IPS-18c (cell line): ENCODE results near the gene APCDD1.
"Not testable (repeated sequence)": the region's sequence is repeated elsewhere in the genome, so short reads cannot be mapped to it uniquely, and the experiment has no call there.

Experiments
- H3K4me3 ChIP-seq: 2 replicates; pipeline ENCODE4 v1.7.0; 2013; ENCODE audit warnings: low read depth, mild to moderate bottlenecking, low read length, moderate library complexity; ENCODE audit not compliant: insufficient read depth
- H3K9me3 ChIP-seq: one replicate; pipeline ENCODE4 v1.6.1; 2013; ENCODE audit warnings: mild to moderate bottlenecking, low read length, moderate library complexity; ENCODE audit not compliant: control insufficient read depth, insufficient read depth

Gene APCDD1

DNA sequence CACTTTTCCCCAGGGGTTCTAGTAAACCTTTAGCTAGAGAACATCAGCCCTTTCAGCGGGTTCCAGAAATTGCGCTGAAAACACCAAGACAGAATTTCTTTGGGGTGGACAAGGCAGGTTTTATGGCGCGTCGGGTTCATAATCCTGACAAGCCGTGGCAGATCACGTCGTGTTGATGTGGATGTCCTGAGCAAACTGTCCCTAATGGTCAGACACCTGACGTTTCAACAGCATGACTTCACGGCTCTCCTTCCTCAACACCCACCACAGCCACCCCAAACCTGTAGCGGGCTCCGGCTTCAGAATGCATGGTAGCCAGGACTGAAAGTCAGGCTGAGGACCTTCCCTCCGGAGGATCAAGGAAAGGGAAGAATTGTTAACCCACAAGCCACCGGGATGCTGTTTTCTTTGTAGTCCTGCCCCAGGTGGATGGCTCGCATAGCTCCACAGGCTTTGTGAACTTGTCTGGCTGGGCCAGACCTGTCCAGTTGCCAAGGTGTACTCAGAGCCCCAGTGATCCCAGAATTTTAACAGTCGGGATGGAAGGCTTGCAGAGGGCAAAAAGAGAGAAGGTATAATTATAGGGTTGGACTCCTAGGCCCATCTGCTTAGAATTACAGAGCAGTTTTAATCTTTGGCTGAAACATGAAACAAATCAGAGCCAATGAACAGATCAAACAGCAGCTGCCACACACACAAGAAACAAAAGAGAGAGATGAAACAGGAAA, 1.5 kb downstream of the APCDD1 start:
- H3K9me3 ChIP-seq: no peaks in the 10 kb centered on the region
- peak overlapping the region; percentile 59; the same call in 1 of the 2 replicates for H3K4me3 ChIP-seq

- no peak overlapping the region for H3K4me3 ChIP-seq
- no peaks in the 10 kb centered on the region for H3K9me3 ChIP-seq
Observed at GRCh38 chr18:10456718-10457117, 2.3 kb downstream of the APCDD1 start.

- Histone ChIP-seq H3K4me3 (no peak overlapping the region), H3K9me3 (no peaks in the 10 kb centered on the region)
Observed at GRCh38 chr18:10457128-10457527, 2.7 kb downstream of the APCDD1 start.

DNA sequence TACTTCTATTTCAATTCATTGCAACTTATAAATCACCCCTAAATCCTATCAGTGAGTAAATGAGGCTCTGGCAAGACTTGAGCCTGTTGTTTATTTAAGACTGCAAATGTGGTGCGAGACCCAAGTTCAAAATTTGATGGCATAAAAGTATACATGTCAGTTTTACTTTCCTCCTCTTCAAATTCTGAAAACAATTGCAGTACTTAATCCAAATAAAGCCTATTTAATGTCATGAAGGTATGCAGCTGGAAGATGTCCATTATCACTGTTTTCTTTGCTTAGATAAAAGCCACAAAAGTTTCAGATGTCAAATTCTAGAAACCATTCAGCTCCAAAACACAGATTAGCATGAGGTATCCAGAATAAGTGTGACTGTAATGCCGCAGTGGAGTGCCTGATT, 3.3 kb downstream of the APCDD1 start:
- H3K4me3 ChIP-seq: no peak overlapping the region
- H3K9me3 ChIP-seq: no peaks in the 10 kb centered on the region

DNA sequence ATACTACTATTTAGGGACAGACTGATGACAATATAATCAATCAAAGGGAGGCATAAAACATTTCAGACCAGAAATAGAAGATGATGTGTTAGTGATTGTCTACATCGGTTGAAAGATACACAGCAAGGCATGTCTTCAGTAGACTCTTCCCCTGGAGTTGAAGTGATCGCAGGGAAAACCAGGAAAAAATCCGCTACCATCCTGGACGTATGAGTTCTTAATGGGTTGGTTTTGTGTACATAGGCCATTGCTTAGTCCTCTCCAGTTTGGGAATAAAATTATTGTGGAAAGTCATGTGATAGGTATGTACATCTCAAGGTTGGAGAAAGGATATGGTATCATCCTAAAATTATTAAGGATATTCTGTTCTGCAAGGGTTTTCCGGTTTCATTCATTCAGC, 4.3 kb downstream of the APCDD1 start:
- Histone ChIP-seq H3K9me3 (no peaks in the 10 kb centered on the region), H3K4me3 (no peak overlapping the region)

DNA sequence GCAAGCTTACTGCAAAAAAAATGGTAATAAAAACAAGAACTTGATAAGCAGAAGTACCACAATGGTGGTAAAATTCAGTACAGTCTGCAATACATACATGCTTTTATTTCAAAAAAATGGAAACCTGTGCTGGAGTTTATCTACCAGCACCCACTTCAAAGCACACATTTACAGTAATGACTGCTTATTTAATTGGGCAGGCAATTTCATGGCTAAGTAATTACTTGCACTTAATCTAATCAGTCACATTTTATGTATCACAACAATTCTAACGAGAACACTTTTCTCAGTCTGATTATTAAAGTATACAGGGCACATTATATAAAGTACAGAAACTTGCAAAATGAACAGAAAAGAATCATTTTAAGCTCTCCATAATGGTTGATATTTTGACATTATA, 5.2 kb downstream of the APCDD1 start:
- no peaks in the 10 kb centered on the region for H3K9me3 ChIP-seq
- H3K4me3 ChIP-seq: no peak overlapping the region

GRCh38 chr18:10460414-10461018, 6.1 kb downstream of the APCDD1 start:
- Histone ChIP-seq H3K4me3 (no peak overlapping the region), H3K9me3 (no peaks in the 10 kb centered on the region)

DNA sequence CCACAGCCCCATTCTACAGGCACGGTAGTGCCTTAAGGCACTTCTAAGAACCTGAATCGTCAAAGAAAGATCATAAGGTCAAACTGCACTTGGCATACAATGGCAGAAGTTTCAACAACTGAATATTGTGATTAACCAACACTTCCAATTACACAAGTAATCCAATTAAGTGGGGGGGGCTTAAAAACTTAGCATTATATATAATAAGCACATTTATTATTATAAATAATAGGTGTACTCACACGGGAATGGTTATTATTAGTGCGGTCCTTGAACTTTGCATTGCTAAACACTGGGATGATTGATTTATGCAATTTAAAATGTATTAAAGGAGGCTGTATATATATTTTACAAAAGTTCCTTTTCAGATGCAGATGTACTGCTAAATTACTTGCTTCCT, 7.6 kb downstream of the APCDD1 start:
- H3K9me3 ChIP-seq: no peaks in the 10 kb centered on the region
- H3K4me3 ChIP-seq: no peak overlapping the region

DNA sequence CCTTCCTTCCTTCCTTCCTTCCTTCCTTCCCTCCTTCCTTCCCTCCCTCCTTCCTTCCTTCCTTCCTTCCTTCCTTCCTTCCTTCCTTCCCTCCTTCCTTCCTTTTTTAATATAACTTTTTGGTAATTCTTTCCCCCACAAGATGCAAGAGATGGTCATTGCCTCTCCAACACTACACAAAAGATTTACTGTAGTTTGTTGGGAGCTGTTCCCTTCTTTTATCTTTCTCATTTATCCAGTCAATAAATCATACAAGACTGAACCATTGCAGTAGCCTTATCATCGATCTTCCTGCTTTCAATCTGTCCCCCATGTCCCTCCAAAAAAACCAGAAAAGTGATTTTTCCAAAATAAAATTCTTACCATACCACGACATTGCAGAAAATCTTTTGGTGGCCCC, 8.2 kb downstream of the APCDD1 start:
- Histone ChIP-seq H3K4me3 (no peak overlapping the region), H3K9me3 (no peaks in the 10 kb centered on the region)

- no peak overlapping the region for H3K4me3 ChIP-seq
- H3K9me3 ChIP-seq: no peaks in the 10 kb centered on the region
Observed at GRCh38 chr18:10463096-10463495, 8.7 kb downstream of the APCDD1 start.

DNA sequence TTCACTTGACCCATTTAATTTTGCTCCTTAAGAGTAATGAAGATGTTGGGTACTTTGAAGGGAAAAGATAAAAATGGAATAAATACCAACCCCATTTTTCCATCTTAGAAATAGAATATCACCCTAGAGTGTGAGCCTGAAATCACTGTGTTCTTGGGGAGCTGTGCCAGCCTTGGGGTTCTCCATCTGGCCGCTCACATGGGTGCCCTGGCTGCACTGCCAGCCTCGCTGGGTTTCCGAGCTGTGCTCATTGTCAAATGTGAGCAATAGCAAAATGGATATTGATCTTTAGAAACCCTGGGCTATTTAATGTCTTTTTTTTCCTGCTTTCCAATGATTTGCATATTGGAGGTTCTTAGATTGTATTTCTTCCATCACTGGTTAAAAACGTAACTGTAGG, 9.3 kb downstream of the APCDD1 start:
- Histone ChIP-seq H3K4me3 (no peak overlapping the region), H3K9me3 (no peaks in the 10 kb centered on the region)

DNA sequence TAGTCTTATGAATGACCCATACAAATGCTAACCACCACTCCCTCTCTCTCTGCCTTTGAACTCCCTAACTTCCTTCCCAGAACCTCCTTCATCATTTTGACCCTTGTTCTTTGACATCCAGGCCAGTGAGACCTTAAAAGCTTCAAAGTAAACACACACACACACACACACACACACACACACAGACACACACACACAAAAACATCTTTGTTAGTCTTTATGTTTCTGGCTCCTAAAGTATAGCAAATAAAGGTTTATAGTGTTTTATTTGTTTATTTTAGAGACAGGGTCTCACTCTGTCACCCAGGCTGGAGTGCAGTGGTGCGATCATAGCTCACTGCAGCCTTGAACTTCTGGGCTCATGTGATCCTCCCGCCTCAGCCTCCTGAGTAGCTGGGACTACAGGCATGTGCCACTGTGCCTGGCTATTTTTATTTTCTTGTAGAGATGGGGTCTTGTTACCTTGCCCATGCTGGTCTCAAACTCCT, 9.8 kb downstream of the APCDD1 start:
- H3K4me3 ChIP-seq, H3K9me3 ChIP-seq: not testable (repeated sequence)

GRCh38 chr18:10465174-10465939, 10.9 kb downstream of the APCDD1 start:
- H3K9me3 ChIP-seq: no peaks in the 10 kb centered on the region
- H3K4me3 ChIP-seq: no peak overlapping the region

DNA sequence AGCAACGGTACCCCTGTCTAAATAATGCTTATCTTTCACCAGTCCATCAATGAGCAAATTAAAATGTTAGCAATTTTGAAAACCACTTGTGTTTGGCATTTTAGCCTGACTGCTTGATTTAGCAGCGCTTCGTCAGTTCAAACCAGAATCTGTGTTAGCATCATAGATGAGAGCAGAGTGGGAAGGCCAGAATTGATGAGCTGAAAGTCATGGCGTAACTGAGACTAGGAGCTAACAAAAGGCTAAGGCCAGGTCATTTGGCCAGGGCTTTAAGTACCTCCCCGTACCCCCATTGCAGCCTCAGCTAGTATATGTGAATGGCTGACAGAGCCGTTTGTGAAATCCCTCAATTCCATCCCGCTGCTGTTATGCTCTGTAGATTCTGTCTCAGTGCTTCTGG, 16.0 kb downstream of the APCDD1 start:
- Histone ChIP-seq H3K4me3 (no peak overlapping the region), H3K9me3 (no peaks in the 10 kb centered on the region)

GRCh38 chr18:10471574-10471973, 17.1 kb downstream of the APCDD1 start:
- H3K9me3 ChIP-seq: no peaks in the 10 kb centered on the region
- H3K4me3 ChIP-seq: no peak overlapping the region

GRCh38 chr18:10473132-10473531, 18.7 kb downstream of the APCDD1 start:
- no peaks in the 10 kb centered on the region for H3K9me3 ChIP-seq
- no peak overlapping the region for H3K4me3 ChIP-seq

DNA sequence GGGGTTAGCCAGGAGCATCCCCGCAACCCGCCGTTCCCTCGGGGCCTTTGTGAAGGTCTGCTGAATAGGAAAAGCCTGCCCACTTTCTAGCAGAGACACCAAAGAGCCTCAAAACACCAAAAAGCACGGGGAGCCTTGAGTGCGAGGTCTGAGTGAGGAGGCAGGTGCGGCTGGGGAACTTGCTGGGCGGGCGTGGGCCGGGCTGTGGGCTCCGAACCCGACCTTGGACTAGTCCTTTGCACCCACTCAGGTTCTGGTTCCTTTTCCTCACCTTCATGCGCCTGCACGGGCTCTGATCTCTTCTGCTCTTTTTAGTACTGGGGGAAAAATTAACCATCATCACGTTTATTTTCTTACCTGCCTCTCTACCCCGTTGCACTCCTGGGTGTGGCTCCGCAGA, 19.9 kb downstream of the APCDD1 start:
- H3K9me3 ChIP-seq: no peaks in the 10 kb centered on the region
- H3K4me3 ChIP-seq: no peak overlapping the region

GRCh38 chr18:10475276-10475653, 20.8 kb downstream of the APCDD1 start:
- no peaks in the 10 kb centered on the region for H3K9me3 ChIP-seq

More at GRCh38 chr18:10475276-10475653, 20.8 kb downstream of the APCDD1 start:
- H3K4me3 ChIP-seq: no peak overlapping the region
